Thyroid gland (tissue), 4 donors: Measurements from ENCODE around the gene CCDC74A.

Experiments used
- POLR2A ChIP-seq, 2 donors: fragments of 450-650 bp; IDR thresholded peaks; one replicate each; pipeline ENCODE4 v1.6.1; 2017; ENCODE audit warnings: antibody characterized with exemption in 2 of 2, mild to moderate bottlenecking in 2 of 2, moderate library complexity in 1 of 2
- TF ChIP-seq, protein P1 (sequence below), 6 experiments: fragments of 200-600 bp in 3 of 6; fragments of 450-650 bp in 3 of 6; sonication (generic) in 3 of 6; IDR thresholded peaks; one replicate each; pipeline ENCODE4 v1.5.1; 2016 to 2019; ENCODE audit warnings: antibody characterized with exemption in 6 of 6, mild to moderate bottlenecking in 2 of 6, inconsistent platforms in 1 of 6, moderate library complexity in 1 of 6

- TF ChIP-seq, protein P1, sequence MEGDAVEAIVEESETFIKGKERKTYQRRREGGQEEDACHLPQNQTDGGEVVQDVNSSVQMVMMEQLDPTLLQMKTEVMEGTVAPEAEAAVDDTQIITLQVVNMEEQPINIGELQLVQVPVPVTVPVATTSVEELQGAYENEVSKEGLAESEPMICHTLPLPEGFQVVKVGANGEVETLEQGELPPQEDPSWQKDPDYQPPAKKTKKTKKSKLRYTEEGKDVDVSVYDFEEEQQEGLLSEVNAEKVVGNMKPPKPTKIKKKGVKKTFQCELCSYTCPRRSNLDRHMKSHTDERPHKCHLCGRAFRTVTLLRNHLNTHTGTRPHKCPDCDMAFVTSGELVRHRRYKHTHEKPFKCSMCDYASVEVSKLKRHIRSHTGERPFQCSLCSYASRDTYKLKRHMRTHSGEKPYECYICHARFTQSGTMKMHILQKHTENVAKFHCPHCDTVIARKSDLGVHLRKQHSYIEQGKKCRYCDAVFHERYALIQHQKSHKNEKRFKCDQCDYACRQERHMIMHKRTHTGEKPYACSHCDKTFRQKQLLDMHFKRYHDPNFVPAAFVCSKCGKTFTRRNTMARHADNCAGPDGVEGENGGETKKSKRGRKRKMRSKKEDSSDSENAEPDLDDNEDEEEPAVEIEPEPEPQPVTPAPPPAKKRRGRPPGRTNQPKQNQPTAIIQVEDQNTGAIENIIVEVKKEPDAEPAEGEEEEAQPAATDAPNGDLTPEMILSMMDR (IDR thresholded peaks at IDR 0.05): no peak
- no peak for TF ChIP-seq POLR2A (IDR thresholded peaks at IDR 0.05)
Observed at GRCh38 chr2:131577812-131578211, 50.1 kb downstream of the CCDC74A start.
